HG02610 (cell line): Measurements from ENCODE around the gene CCNF.

Source experiments
- ATAC-seq: cut with Tn5 transposase; IDR thresholded peaks from one replicate; pipeline ENCODE4 v1.9.1; 2021; ENCODE audit warnings: mild to moderate bottlenecking, moderate library complexity; ENCODE audit not compliant: unreplicated experiment

The CCNF gene

DNA sequence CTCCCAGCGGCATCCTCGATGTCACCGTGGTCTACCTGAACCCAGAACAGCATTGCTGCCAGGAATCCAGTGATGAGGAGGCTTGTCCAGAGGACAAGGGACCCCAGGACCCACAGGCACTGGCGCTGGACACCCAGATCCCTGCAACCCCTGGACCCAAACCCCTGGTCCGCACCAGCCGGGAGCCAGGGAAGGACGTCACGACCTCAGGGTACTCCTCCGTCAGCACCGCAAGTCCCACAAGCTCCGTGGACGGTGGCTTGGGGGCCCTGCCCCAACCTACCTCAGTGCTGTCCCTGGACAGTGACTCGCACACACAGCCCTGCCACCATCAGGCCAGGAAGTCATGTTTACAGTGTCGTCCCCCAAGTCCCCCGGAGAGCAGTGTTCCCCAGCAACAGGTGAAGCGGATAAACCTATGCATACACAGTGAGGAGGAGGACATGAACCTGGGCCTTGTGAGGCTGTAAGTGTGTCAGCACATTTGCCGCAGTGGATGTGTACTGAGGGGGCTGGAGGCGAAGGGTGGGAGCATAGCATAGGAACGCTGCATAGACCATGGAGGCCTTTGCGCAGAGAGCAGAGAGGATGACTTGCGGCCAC is 27.4 kb downstream of the CCNF start:
- ATAC-seq = no peak

DNA sequence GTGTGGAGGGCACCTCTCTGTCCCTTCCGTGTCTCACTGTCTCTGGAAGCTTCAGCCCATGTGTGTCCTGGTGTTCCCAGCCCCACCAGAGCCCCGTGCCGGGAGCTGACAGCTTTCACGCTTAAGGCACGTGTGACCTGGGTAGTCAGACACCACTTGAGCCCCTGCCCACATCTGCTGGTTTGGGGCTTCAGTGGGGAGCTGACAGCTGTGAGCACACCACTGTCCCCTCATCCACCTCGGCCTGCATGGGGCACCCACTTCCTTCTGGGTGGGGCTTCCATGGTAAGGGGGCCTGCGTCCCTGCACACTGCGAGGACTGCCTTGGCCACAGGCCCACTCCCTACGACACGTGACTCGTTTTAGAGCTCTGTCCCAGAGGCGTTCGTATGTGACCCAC is 28.0 kb downstream of the CCNF start:
- no peak for ATAC-seq

DNA sequence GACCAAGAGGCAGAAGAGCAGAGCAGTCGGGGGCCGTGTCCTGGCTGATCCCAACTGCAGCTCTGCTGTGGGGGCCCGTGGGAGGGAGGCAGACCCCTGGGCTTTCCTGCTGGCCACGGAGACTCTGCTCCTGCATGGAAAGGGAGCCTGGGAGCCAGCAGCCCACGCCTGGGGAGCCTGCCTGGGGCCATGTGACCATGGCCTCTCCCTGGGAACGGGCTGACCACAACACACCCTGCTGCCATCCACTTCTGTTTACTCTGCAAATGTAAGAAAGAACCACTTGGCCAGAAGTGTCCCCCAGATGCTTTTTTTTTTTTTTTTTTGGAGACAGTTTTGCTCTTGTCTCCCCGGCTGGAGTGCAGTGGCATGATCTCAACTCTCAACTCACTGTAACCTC is 28.7 kb downstream of the CCNF start:
- no peak for ATAC-seq

DNA sequence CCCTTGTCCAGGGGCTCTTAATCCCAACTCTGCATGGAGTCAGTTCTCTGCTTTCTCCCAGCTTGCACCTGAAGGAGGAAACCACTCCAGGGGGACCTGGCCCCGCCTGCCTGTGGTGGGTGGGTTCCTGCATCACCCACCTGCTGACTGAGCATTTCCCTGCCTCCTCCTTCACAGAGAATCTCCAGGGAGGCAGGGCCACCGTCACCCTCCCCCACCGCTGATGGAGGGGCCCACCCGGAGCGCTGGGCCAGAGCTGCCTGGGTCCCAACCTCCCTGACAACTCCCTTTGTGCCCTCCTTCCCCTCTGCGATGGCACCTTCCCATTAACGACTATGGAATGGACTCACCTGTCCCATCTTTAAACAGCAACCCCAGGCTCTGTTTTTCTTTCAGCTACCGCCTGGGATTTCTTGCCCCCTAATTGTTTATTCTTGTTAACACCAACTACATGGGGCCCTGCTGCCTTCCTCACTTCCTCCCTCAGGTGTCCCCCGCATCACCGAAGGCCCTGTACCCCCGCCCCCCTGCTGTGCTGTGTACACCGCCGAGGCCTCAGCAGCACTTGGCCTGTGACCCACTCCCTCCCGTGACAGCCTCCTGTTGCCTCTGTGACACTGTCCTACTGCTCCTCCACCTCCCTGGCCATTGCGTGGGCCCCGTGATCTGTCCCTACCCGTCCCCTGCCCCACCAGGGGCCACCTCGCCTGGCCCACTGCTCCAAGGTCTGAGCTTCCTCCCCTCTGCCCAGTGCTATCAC is 29.8 kb downstream of the CCNF start:
- no peak for ATAC-seq

DNA sequence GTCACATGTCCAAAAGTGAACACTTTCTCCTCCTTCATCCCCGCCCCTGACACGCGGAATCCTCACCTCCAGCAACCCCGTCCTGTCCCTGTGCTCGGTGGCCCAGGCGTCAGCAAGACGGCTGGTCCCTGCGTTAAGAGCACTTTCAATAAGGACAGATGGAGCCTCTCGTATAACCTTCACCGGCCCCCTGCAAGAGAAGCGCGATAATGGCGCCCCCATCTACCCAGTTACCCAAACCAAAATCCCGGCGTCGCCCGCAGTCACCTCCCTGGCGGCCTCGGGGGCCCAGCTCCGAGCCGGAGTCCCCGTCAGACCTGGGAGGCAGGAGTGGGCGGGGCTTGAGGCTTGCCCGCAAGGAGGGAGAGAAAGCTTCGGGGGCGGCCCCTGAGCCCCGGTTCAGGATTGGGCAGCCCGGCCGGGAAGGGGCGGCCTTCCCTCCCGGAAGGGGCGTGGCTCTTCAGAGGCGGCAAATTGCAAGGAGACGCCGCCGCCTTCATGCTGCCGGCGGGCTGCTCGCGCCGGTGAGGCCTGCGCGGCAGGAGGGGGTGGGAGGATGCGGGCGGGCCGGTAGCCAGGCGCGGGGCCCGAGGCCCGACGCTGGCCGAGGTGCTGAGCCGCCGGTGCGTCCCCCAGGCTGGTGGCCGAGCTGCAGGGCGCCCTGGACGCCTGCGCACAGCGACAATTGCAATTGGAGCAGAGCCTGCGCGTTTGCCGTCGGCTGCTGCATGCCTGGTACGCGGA is 30.6 kb downstream of the CCNF start, which contains the start of gene TEDC2:
Gene TEDC2, plus strand, starts transcription at position 463 of the 744 bp plus-strand sequence. Its CDS starts 36 bp downstream, at position 499.
- peak; percentile 84 for ATAC-seq

DNA sequence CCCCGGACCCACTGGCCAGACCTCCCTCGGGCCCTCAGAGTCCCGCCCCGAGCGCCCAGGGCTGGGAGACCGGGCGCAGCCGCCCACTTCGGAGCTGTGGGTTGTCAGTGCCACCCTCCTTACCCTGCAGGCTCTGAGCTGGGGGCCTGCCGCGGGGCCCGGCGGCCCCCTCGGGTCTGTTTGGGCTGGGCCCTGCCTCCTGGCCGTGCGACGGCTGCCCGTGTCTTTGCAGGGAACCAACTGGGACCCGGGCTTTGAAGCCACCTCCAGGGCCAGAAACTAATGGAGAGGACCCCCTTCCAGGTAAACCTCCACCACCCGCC is 31.1 kb downstream of the CCNF start:
- no peak for ATAC-seq

DNA sequence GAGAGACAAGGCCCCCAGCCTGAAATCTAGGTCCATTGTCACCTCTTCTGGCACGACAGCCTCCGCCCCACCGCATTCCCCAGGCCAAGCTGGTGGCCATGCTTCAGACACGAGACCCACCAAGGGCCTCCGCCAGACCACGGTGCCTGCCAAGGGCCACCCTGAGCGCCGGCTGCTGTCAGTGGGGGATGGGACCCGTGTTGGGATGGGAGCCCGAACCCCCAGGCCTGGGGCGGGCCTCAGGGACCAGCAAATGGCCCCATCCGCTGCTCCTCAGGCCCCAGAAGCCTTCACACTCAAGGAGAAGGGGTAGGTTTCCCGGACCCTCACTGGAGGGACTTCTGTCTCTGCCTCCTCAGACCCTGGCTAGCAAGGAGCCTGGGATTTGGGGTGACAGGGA is 31.7 kb downstream of the CCNF start:
- ATAC-seq = no peak

DNA sequence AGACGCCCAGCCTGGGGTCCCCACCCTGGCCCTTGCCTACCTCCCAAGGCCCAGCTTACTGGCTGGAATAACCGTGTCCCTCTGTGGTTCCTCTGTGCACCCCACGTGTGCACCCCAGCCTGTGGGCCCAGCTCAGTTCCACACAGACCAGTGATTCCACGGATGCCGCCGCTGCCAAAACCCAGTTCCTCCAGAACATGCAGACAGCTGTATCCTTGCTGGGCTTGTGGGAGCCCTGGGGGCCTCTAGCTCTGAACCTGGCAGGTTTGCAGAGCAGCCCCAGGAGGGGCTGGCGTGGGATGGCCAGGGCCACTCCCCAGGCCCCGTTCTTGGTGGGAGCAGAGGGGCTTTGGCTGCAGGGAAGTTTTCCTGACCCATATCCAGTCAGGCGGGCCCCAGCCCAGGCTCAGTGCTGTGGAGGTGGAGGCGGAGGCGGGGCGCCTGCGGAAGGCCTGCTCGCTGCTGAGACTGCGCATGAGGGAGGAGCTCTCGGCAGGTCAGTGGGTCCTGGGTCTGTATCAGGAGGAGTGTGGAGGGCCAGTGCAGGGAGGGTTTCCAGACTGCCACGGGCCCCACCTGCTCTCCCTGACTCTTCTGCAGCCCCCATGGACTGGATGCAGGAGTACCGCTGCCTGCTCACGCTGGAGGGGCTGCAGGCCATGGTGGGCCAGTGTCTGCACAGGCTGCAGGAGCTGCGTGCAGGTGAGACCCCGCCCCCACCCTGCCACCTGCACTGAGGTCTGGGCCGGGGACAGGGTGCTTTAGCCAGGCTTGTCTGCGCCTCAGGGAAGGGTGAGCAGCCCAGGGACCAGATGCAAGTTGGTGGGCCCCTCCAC is 33.0 kb downstream of the CCNF start:
- no peak for ATAC-seq

DNA sequence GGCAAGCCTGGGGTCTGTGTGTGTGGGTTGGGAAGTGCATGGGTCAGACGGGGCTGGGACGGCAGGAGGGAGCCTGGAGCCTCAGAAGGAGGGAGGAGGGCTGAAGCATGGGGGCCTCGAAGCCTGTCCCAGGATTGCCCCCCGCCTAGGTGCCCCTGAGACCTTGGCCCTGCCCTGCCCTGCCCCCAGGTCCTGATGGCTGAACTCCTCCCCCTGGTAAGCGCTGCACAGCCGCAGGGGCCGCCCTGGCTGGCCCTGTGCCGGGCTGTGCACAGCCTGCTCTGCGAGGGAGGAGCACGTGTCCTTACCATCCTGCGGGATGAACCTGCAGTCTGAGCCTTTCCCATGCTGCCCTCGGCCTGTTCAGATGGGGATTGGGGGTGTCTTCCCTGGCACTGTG is 35.1 kb downstream of the CCNF start:
- no peak for ATAC-seq

DNA sequence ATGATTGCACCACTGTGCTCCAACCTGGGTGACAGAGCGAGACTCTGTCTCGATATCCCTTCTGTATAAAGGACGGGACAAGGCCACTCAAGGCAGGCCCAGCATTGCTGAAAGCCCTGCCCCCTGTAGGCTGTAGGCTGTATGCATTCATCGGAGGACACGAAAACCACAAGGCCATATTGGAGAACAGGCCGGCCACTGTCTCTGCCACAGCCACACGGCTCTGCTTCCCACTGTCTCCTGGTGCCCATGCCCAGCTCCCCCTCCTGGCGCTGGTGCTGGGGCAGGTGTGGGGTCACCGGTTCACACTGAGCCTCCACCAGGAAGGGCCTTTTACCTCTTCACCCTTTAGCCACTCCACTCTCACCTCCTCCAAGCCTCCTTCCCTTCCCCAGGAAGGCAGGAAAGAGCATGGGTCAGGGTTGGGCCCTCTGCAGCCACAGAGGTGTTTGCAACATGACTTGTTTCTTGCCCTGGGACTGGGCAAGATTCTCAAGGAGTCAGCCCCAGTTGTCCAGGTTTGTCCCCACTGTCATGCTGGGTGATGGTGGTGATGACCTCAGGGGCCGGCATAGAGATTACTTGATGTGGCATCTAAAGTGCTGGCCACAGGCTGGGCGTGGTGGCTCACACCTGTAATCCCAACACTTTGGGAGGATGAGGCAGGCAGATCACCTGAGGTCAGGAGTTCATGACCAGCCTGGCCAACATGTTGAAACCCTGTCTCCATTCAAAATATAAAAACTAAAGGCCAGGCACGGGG is 36.6 kb downstream of the CCNF start:
- no peak for ATAC-seq

DNA sequence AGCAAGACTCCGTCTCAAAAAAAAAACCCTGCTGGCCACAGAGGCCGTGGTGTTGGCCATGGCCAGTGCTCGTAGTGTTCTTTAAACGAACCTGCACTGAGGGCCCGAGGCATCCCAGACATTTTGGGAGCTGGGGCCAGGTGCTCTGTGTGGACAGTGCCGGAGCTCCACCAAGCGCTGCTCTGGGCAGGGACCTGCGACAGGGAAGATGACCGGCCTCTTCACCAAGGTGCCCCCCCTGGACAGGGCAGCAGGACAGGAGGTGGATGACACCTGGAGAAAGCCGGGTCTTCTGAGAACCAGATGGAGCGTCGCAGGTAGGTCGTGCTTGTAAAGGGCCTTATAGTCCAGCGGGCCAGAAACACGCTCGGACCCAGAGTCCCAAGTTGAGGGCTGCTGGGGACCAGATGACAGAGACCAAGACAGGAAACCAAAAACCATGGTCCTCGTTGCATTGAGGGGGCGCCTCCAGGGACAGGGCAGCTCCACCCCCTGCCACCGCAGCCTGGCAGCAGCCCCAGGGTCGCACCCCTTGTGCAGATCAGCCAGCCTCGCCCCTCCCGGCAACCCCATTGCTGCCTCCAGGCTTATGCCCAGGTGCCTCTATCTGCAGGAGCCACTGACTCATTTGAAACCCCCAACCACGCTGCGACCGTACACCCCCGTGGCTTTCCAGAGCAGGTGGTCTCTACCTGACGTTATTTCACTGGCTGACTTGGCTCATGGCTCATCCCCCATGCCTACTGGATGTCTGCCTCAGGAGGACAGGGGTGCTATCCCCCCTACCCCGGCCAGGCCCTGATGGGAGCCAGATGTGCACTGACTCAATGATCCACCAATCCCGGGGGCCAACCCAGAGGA is 37.6 kb downstream of the CCNF start:
- no peak for ATAC-seq

DNA sequence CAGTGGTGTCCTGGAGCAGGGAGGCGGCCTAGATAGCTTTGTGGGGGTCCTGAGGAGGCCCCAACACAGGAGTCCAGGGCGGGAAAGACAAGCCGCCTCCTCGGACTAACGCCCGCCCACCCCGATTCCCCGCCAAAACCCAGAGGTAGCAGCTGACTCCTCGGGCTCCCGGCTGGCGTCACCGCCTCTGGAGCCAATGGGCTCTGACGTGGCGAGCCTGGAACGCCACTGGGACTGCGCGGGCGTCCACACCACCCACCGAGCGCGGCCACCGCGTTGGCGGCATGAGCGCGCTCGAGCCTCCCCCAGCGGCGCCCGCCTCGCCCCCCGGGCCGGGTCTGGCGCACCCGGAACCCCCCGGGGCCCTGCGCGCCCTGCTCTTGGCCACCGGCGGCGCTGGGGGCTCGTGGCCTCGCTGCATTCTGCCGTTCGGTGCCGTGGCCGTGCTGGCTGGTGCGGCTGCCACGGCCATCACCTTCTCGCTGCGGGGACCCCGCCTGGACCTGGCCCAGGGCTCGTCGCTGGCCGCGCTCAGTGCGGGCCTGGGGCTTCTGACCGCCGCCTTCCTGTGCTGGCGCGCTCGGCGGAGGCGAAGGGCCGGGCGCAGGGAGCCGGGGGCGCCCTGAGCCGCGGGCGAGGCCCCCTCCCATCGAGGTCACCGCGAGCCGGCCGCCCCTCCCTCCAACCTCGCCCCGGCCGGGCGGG is 38.4 kb downstream of the CCNF start:
- ATAC-seq = no peak

DNA sequence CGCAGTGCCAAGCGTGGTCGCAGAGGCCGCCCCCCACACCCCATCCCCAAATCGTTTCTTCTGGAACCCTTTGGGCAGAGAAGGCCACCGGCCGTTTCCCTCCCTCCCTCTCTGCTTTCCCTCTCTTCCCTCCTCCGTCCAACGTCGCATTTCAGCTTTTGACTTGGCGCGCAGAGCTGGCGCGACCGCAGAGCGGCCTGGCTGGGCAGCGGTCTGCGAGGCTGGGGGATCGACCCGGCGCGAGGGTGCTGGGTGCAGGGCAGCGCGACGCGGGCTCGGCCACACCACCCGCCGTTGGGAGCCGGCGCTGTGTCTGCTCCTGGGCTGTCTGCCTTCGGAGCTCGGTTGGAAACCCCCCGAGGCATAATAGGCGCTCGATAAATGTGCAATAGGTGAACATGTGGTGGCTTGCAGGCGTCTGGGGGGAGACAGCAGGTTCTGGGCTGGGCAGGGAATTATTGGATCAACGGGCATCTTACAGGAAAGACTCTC is 39.0 kb downstream of the CCNF start:
- ATAC-seq = no peak

DNA sequence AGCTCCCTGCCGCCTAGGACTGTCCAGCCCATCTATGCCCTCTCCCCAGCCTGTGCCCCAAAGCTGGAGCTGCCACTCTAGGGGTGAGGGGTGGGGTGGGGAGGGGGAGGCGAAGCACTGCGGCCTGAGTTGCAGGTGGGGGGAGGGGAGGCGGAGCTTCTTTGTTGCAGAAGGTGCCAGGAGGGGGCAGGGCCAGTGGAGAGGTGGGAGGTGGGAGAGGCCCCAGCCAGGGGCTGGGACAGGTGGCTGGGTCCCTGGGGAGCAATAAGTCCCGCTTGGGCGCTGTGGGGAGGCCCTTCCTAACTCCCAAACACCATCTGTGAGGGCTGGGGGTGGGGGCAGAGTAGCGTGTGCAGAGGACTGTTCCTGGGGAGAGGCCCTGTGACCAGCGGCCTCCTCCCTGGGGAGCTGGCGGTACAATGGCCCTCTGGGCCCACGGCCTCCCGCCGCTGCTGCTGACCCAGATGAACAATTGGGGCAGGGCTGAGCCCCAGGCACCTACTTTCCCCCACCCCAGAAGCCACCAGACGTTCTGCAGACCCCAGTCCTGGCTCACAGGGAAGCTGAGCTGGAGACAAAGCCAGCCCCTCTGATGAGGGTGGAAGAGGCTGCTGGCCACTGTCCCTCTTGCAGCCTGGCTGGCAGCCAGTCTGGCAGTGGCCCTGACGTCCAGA is 39.6 kb downstream of the CCNF start:
- ATAC-seq = peak; percentile 33

DNA sequence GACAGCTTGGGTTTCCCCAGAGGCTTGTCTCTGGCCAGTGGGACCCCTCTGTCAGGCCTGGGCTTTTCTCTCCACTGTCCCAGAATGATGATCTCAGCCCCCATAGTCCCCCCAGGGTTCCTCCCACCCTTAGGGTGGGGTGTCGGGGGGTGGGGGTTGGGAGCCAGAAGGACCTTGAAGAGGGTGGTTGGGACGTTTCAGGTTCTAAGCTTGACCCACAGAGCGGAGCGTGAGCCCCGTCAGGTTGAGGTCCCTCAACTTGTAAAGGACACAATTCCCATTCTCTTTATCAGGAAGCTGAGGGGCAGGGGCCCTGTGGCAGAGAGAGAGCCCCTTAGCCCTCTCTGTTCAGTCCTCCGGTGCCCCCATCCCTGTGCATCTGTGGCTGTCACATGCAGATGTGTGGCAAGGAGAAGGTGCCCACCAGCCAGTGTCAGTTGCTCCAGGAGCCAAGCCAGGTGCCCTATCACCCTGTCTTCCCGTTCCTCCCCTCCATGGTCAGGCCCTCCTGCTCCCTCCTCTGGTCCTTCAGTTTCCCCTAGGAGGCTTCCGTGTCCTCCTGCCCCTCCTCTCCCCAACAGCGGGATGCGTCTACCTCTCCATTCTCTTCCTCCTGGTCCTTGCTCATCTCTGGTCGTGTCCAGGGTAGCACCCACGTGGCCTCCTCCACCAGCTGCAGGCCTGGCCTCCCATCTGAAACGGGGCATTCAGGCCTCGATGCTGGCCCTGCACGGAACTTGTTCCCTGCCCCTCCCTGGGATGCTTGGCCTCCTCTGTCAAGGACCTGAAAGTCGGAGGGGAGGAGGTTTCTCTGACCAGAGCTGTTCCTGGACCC is 40.4 kb downstream of the CCNF start:
- ATAC-seq = no peak

DNA sequence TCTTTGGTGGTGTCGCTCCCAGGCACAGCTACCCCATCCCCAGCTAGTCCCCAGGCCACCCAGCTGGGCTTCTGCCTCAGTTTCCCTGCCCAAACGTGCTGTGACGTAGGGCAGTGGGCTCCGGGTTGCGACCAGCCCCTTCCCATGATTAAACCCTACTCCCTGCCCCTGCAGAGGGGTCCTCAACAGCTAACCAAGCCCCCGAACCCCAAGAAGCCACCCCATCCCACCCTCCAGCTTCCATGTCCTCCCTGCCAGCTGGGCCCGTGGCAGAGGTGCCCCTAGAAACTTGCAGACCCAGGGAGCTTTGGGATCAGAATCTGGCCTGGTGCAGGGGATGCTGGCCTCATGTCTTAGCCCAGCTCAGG is 41.0 kb downstream of the CCNF start:
- no peak for ATAC-seq

DNA sequence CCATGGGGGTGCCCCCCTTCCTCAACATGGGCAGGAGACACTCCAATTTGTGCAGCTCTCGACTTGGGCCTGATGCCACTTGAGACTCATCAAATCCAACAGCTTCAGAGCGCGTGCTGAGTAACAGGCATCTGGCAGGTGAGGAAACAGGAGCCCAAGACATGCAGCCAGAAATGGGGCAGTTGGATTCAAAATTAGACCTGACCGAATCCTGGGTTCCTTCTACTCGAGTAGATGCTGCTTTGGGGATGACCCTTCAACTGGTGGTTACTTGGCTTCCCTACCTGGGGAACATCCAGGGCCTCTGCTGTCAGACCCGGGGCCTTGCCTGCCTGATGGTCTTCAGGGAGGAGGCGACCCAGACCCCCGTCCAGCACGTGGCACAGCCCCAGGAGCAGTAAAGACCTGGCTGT is 41.4 kb downstream of the CCNF start:
- ATAC-seq = no peak
